GM23338 (cell line): Measurements from ENCODE around the gene YTHDC2. TPM values are rescaled to one million over a fixed set of nuclear protein-coding genes. Genes with fewer than 3 reads are reported as not detected.

Experiments used
- ATAC-seq: fragments of 200-7000 bp; cut with Tn5 transposase; 3 replicates; pipeline ENCODE4 v1.9.1; 2020
- DNase-seq: peaks from one replicate; pipeline ENCODE4 v3.0.0-alpha.2; 2015; ENCODE audit warnings: low spot score
- H2AFZ ChIP-seq: fragments of 200-600 bp; sonication (generic); 2 replicates; pipeline ENCODE4 v1.8.0; 2016; ENCODE audit warnings: antibody characterized with exemption, mild to moderate bottlenecking, moderate library complexity
- H3F3A ChIP-seq: fragments of 200-600 bp; sonication (generic); replicated peaks from 2 replicates; pipeline ENCODE4 v1.8.0; 2017; ENCODE audit warnings: antibody characterized with exemption, mixed run types, low read depth
- H3K27ac ChIP-seq: fragments of 200-600 bp; sonication (generic); 2 replicates; pipeline ENCODE4 v1.6.1; 2016; ENCODE audit warnings: low read depth
- H3K27me3 ChIP-seq: fragments of 200-600 bp; sonication (generic); 2 replicates; pipeline ENCODE4 v1.8.0; 2016; ENCODE audit warnings: mild to moderate bottlenecking, mixed run types, moderate library complexity; ENCODE audit not compliant: insufficient read depth
- H3K36me3 ChIP-seq: fragments of 200-600 bp; sonication (generic); 2 replicates; pipeline ENCODE4 v1.8.0; 2016; ENCODE audit warnings: mild to moderate bottlenecking; ENCODE audit not compliant: insufficient read depth
- H3K4me1 ChIP-seq: fragments of 200-600 bp; sonication (generic); 2 replicates; pipeline ENCODE4 v1.8.0; 2016; ENCODE audit warnings: mild to moderate bottlenecking, moderate library complexity; ENCODE audit not compliant: insufficient read depth
- H3K4me2 ChIP-seq: fragments of 200-600 bp; sonication (generic); 2 replicates; pipeline ENCODE4 v1.7.1; 2017; ENCODE audit warnings: mixed run types
- H3K4me3 ChIP-seq: fragments of 200-600 bp; sonication (generic); 2 replicates; pipeline ENCODE4 v1.6.1; 2016; ENCODE audit warnings: mixed run types
- H3K79me2 ChIP-seq: fragments of 200-600 bp; sonication (generic); replicated peaks from 2 replicates; pipeline ENCODE4 v1.8.0; 2017; ENCODE audit warnings: mild to moderate bottlenecking; ENCODE audit not compliant: insufficient read depth
- H3K9me2 ChIP-seq: fragments of 200-600 bp; sonication (generic); 2 replicates; pipeline ENCODE4 v1.8.0; 2017; ENCODE audit not compliant: insufficient read depth
- H4K20me1 ChIP-seq: fragments of 200-600 bp; sonication (generic); replicated peaks from 2 replicates; pipeline ENCODE4 v1.8.0; 2017; ENCODE audit warnings: mild to moderate bottlenecking; ENCODE audit not compliant: insufficient read depth
- H3K27ac Mint-ChIP-seq: 2 replicates; pipeline ENCODE4 v1.8.0; 2020; ENCODE audit warnings: inconsistent platforms, mild to moderate bottlenecking, moderate library complexity, mixed read lengths
- H3K27me3 Mint-ChIP-seq: 3 replicates; pipeline ENCODE4 v1.8.0; 2022; ENCODE audit warnings: low read depth, mild to moderate bottlenecking, moderate library complexity, mixed read lengths, inconsistent platforms; ENCODE audit not compliant: insufficient read depth, poor library complexity
- H3K36me3 Mint-ChIP-seq: 3 replicates; pipeline ENCODE4 v1.8.0; 2021; ENCODE audit warnings: low read depth, mild to moderate bottlenecking, inconsistent platforms, moderate library complexity, mixed read lengths
- H3K4me1 Mint-ChIP-seq: 3 replicates; pipeline ENCODE4 v1.8.0; 2020; ENCODE audit warnings: mild to moderate bottlenecking, inconsistent platforms, mixed read lengths
- H3K4me3 Mint-ChIP-seq: 3 replicates; pipeline ENCODE4 v1.8.0; 2021; ENCODE audit warnings: moderate library complexity, mild to moderate bottlenecking, inconsistent platforms, mixed read lengths
- H3K9me3 Mint-ChIP-seq: 3 replicates; pipeline ENCODE4 v1.8.0; 2020; ENCODE audit warnings: moderate library complexity, mild to moderate bottlenecking, inconsistent platforms, mixed read lengths
- ETS1 ChIP-seq: IDR thresholded peaks from 2 replicates; pipeline ENCODE4 v1.6.1; 2016; ENCODE audit warnings: antibody characterized with exemption
- EZH2 ChIP-seq: fragments of 200-600 bp; sonication (generic); IDR thresholded peaks from one replicate; pipeline ENCODE4 v1.8.0; 2017; ENCODE audit warnings: antibody characterized with exemption, mild to moderate bottlenecking, low read depth; ENCODE audit not compliant: unreplicated experiment
- EZH2phosphoT487 ChIP-seq: fragments of 200-600 bp; sonication (generic); IDR thresholded peaks from one replicate; pipeline ENCODE4 v1.8.1; 2018; ENCODE audit warnings: antibody characterized with exemption; ENCODE audit not compliant: unreplicated experiment
- JUNB ChIP-seq: IDR thresholded peaks from one replicate; pipeline ENCODE4 v1.6.1; 2016; ENCODE audit warnings: antibody characterized with exemption; ENCODE audit not compliant: unreplicated experiment
- REST ChIP-seq: IDR thresholded peaks from one replicate; pipeline ENCODE4 v1.6.1; 2018; ENCODE audit warnings: antibody characterized with exemption; ENCODE audit not compliant: unreplicated experiment
- STAT1 ChIP-seq: IDR thresholded peaks from one replicate; pipeline ENCODE4 v1.6.1; 2016; ENCODE audit warnings: antibody characterized with exemption; ENCODE audit not compliant: unreplicated experiment
- ZNF114 ChIP-seq: fragments of 250-450 bp; sonication (Bioruptor Pico); IDR thresholded peaks from 2 replicates; pipeline ENCODE4 v1.5.0; 2020; ENCODE audit warnings: mild to moderate bottlenecking, moderate library complexity
- ZNF331 ChIP-seq: fragments of 250-450 bp; sonication (Bioruptor Pico); IDR thresholded peaks from 2 replicates; pipeline ENCODE4 v1.5.0; 2020; ENCODE audit warnings: low read depth, mild to moderate bottlenecking, moderate library complexity
- polyA plus RNA-seq: library from polyadenylated mRNA; unstranded; fragments of >200 nt; fragmentation: Nextera tagmentation; extraction: Ambion mirVana; gene quantifications from 2 replicates; pipeline ENCODE4 v1.2.1, GENCODE V29; 2016
- total RNA-seq: library from RNA; depleted of rRNA; stranded (reverse); fragments of >200 nt; shearing (Covaris generic); gene quantifications from 2 replicates; pipeline ENCODE4 v1.2.3, GENCODE V29; 2014
- TF ChIP-seq, protein P1 (sequence below), 2 experiments: fragments of 200-600 bp in 1 of 2; sonication (generic) in 1 of 2; conservative IDR thresholded peaks; 2 replicates each; pipeline versions ENCODE4 v1.5.1 to v1.6.1; 2016 to 2017; ENCODE audit warnings: antibody characterized with exemption in 2 of 2, low read depth in 2 of 2, mild to moderate bottlenecking in 2 of 2, moderate library complexity in 1 of 2
- TF ChIP-seq, protein P2 (sequence below): fragments of 250-450 bp; sonication (Bioruptor Pico); IDR thresholded peaks from 2 replicates; pipeline ENCODE4 v1.5.0; 2020; ENCODE audit warnings: mild to moderate bottlenecking, moderate library complexity

YTHDC2 gene
- total and polyA plus RNA-seq, 2 experiments from 2014 or later = 19.9 to 33.9 TPM

GRCh38 chr5:113523168-113523567, 9.7 kb downstream of the YTHDC2 start (continued):
- TF ChIP-seq REST = no peak
- TF ChIP-seq EZH2 = no peak
- no peak for TF ChIP-seq STAT1
- TF ChIP-seq, protein P1, sequence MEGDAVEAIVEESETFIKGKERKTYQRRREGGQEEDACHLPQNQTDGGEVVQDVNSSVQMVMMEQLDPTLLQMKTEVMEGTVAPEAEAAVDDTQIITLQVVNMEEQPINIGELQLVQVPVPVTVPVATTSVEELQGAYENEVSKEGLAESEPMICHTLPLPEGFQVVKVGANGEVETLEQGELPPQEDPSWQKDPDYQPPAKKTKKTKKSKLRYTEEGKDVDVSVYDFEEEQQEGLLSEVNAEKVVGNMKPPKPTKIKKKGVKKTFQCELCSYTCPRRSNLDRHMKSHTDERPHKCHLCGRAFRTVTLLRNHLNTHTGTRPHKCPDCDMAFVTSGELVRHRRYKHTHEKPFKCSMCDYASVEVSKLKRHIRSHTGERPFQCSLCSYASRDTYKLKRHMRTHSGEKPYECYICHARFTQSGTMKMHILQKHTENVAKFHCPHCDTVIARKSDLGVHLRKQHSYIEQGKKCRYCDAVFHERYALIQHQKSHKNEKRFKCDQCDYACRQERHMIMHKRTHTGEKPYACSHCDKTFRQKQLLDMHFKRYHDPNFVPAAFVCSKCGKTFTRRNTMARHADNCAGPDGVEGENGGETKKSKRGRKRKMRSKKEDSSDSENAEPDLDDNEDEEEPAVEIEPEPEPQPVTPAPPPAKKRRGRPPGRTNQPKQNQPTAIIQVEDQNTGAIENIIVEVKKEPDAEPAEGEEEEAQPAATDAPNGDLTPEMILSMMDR (conservative IDR thresholded peaks at IDR 0.05; ENCODE audit: low read depth in 2 of 2) = no peak

DNA sequence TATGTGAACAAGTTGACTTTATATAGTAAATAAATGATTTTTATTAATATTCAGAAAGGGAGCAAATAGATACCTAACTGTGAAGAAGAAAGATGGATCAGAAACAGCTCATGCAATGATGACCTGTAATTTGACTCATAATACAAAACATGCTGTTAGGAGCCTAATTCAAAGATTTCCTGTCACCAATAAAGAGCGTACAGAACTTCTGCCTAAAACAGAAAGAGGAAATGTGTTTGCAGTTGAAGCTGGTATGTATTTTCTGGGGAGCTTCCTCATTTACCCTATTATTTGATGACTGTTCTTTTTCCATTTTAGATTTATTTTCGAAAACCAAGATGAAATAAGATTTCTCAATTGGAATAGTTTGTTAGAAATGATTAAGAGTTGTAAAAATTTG, 11.4 kb downstream of the YTHDC2 start:
- H3K27ac ChIP-seq = no peak overlapping the region
- no peaks in the 10 kb centered on the region for H4K20me1 ChIP-seq
- H2AFZ ChIP-seq = no peak overlapping the region
- H3K9me2 ChIP-seq = no peaks in the 10 kb centered on the region
- no peaks in the 10 kb centered on the region for H3K36me3 ChIP-seq
- no peak for ATAC-seq
- peaks cover 25% of the 10 kb centered on the region; the same call in 2 of the 3 replicates for H3K36me3 Mint-ChIP-seq
- H3K27ac Mint-ChIP-seq = no peak overlapping the region
- no peak for DNase-seq
- no peak overlapping the region for H3K4me3 Mint-ChIP-seq
- H3F3A ChIP-seq = no peaks in the 10 kb centered on the region
- H3K4me3 ChIP-seq = no peak overlapping the region
- H3K79me2 ChIP-seq = peaks cover 8% of the 10 kb centered on the region
- no peaks in the 10 kb centered on the region for H3K27me3 ChIP-seq
- peaks cover 11% of the 10 kb centered on the region; the same call in 2 of the 3 replicates for H3K4me1 Mint-ChIP-seq
- no peaks in the 10 kb centered on the region for H3K9me3 Mint-ChIP-seq
- H3K4me2 ChIP-seq = no peak overlapping the region
- no peaks in the 10 kb centered on the region for H3K27me3 Mint-ChIP-seq
- H3K4me1 ChIP-seq = peaks cover 16% of the 10 kb centered on the region
- TF ChIP-seq ZNF331 (CRISPR knock-in tag) = no peak
- no peak for TF ChIP-seq JUNB
- TF ChIP-seq, protein P2, sequence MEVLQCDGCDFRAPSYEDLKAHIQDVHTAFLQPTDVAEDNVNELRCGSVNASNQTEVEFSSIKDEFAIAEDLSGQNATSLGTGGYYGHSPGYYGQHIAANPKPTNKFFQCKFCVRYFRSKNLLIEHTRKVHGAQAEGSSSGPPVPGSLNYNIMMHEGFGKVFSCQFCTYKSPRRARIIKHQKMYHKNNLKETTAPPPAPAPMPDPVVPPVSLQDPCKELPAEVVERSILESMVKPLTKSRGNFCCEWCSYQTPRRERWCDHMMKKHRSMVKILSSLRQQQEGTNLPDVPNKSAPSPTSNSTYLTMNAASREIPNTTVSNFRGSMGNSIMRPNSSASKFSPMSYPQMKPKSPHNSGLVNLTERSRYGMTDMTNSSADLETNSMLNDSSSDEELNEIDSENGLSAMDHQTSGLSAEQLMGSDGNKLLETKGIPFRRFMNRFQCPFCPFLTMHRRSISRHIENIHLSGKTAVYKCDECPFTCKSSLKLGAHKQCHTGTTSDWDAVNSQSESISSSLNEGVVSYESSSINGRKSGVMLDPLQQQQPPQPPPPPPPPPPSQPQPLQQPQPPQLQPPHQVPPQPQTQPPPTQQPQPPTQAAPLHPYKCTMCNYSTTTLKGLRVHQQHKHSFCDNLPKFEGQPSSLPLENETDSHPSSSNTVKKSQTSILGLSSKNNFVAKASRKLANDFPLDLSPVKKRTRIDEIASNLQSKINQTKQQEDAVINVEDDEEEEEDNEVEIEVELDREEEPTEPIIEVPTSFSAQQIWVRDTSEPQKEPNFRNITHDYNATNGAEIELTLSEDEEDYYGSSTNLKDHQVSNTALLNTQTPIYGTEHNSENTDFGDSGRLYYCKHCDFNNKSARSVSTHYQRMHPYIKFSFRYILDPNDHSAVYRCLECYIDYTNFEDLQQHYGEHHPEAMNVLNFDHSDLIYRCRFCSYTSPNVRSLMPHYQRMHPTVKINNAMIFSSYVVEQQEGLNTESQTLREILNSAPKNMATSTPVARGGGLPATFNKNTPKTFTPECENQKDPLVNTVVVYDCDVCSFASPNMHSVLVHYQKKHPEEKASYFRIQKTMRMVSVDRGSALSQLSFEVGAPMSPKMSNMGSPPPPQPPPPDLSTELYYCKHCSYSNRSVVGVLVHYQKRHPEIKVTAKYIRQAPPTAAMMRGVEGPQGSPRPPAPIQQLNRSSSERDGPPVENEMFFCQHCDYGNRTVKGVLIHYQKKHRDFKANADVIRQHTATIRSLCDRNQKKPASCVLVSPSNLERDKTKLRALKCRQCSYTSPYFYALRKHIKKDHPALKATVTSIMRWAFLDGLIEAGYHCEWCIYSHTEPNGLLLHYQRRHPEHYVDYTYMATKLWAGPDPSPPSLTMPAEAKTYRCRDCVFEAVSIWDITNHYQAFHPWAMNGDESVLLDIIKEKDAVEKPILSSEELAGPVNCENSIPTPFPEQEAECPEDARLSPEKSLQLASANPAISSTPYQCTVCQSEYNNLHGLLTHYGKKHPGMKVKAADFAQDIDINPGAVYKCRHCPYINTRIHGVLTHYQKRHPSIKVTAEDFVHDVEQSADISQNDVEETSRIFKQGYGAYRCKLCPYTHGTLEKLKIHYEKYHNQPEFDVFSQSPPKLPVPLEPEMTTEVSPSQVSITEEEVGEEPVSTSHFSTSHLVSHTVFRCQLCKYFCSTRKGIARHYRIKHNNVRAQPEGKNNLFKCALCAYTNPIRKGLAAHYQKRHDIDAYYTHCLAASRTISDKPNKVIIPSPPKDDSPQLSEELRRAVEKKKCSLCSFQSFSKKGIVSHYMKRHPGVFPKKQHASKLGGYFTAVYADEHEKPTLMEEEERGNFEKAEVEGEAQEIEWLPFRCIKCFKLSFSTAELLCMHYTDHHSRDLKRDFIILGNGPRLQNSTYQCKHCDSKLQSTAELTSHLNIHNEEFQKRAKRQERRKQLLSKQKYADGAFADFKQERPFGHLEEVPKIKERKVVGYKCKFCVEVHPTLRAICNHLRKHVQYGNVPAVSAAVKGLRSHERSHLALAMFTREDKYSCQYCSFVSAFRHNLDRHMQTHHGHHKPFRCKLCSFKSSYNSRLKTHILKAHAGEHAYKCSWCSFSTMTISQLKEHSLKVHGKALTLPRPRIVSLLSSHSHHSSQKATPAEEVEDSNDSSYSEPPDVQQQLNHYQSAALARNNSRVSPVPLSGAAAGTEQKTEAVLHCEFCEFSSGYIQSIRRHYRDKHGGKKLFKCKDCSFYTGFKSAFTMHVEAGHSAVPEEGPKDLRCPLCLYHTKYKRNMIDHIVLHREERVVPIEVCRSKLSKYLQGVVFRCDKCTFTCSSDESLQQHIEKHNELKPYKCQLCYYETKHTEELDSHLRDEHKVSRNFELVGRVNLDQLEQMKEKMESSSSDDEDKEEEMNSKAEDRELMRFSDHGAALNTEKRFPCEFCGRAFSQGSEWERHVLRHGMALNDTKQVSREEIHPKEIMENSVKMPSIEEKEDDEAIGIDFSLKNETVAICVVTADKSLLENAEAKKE (CRISPR knock-in tag) = no peak
- no peak for TF ChIP-seq ZNF114 (CRISPR knock-in tag)
- no peak for TF ChIP-seq STAT1
- TF ChIP-seq ETS1 = no peak
- TF ChIP-seq EZH2 = no peak
- TF ChIP-seq, protein P1 (conservative IDR thresholded peaks at IDR 0.05; ENCODE audit: low read depth in 2 of 2) = no peak
- TF ChIP-seq EZH2phosphoT487 = no peak
